Mesodermal cell (in vitro differentiated cells): Measurements from ENCODE around the gene MDN1.

Experiments used
- H3K27ac ChIP-seq: 2 replicates; pipeline ENCODE4 v1.7.0; 2013; ENCODE audit warnings: mild to moderate bottlenecking, low read depth, low read length, moderate library complexity; ENCODE audit not compliant: severe bottlenecking
- H3K36me3 ChIP-seq: 2 replicates; pipeline ENCODE4 v1.7.1; 2013; ENCODE audit warnings: mild to moderate bottlenecking, low read length, moderate library complexity; ENCODE audit not compliant: control insufficient read depth, insufficient read depth
- H3K4me1 ChIP-seq: one replicate; pipeline ENCODE4 v1.7.1; 2013; ENCODE audit warnings: mild to moderate bottlenecking, low read length; ENCODE audit not compliant: insufficient read depth, control insufficient read depth, poor library complexity, severe bottlenecking
- H3K4me3 ChIP-seq: 2 replicates; pipeline ENCODE4 v1.7.0; 2013; ENCODE audit warnings: low read length, control low read depth, mild to moderate bottlenecking; ENCODE audit not compliant: insufficient read depth, poor library complexity, severe bottlenecking; ENCODE audit errors: extremely low read depth
- H3K9me3 ChIP-seq: 2 replicates; pipeline ENCODE4 v1.7.1; 2013; ENCODE audit warnings: mild to moderate bottlenecking, low read length, moderate library complexity; ENCODE audit not compliant: control insufficient read depth
- WGBS, 2 experiments: methylation state at CpG; one replicate each; pipeline ENCODE4 v1.1.5; 2013; ENCODE audit warnings: missing lambda C conversion rate in 2 of 2; ENCODE audit not compliant: insufficient coverage in 2 of 2; 5-methylcytosine and 5-hydroxymethylcytosine counted together

The MDN1 gene

DNA sequence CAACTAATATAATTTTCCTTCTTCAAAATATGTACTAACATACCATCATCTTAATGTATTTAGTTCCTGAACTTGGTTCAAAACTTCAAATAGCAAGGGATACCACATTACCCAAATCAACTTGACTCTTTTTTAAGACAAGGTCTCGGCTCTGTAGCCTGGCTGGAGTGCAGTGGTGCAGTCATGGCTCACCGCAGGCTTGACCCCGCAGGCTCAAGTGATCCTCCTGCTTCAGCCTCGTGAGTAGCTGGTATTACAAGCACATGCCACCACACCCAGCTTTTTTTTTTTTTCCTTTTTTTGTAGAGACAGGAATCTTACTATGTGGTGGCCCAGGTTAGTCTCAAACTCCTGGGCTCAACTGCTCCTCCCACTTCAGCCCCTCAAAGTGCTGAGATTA, 125.2 kb downstream of the MDN1 start:
- peaks cover 84% of the 10 kb centered on the region for H3K36me3 ChIP-seq

DNA sequence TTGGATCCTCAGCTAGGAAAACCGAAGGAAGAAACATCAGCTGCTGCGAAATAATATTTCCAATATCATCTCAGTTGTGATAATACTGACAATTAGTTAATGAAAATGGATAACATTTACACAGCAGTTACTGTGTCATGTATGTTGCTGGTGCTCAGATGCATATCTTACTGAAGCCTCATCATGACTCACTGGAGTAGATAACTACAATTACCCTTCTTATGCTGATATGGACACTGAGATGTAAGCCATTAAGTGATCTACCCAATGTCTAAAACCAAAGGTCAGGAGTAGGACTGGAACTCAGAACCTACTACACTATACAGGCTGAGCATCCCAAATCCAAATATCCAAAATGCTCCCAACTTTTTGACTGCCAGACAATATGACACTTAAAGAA, 126.4 kb downstream of the MDN1 start:
- Histone ChIP-seq H3K4me1 (no peaks in the 10 kb centered on the region), H3K36me3 (peaks cover 89% of the 10 kb centered on the region), H3K27ac (no peak overlapping the region), H3K4me3 (no peak overlapping the region), H3K9me3 (no peaks in the 10 kb centered on the region)
- WGBS, 2 experiments: no CpG with 5 or more reads among the region's 2 CpGs

More for the DNA sequence above, 125.2 kb downstream of the MDN1 start:
- H3K4me3 ChIP-seq: no peak overlapping the region
- WGBS, 2 experiments: 87 to 100% methylated on average over 1 to 3 of the region's 4 CpGs
- H3K9me3 ChIP-seq: no peaks in the 10 kb centered on the region
- H3K27ac ChIP-seq: no peak overlapping the region
- H3K4me1 ChIP-seq: no peaks in the 10 kb centered on the region

DNA sequence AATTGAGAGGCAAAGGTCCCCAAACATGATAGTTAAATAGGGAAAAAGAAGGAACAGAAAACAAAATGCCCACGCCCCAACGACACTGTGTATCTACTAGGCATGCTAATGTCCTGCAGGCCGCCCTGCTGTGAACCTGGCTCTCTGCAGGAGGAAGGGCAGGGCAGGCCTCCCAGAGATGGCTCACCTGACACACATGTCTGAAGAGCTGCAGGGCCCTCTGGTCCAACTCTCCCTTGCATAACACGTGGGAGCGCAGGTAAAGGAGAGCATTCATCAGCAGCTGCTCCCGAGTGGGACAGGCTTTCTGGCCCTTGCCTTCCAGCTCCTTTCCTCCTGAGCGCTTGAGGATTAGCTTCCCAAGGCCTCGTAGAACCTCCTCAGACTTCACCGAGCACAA, 127.3 kb downstream of the MDN1 start:
- WGBS, 2 experiments: 87 to 89% methylated on average over 9 of the region's 9 CpGs
- H3K36me3 ChIP-seq: peaks cover 90% of the 10 kb centered on the region
- no peak overlapping the region for H3K27ac ChIP-seq
- H3K4me1 ChIP-seq: no peaks in the 10 kb centered on the region
- H3K4me3 ChIP-seq: no peak overlapping the region
- H3K9me3 ChIP-seq: no peaks in the 10 kb centered on the region

DNA sequence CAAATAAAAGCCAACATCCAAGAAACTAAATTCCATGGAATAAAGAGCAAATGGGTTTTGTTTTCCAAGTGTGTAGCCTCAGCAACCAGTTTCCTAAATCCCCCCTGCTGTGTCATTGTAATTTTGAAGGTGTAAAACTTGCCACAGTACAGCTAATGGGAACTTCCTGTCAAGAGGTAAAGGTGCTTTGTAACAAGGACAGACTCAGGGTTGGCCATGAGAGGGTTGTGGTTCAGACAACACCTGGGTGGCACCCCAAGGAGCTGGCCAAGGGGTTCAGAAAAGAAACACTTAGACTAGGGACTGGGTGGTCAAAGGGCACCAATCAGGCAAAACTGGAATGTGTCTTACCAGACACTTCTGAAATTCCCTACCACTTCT, 128.7 kb downstream of the MDN1 start:
- peaks cover 92% of the 10 kb centered on the region for H3K36me3 ChIP-seq
- no peaks in the 10 kb centered on the region for H3K9me3 ChIP-seq
- no peak overlapping the region for H3K27ac ChIP-seq
- H3K4me1 ChIP-seq: no peaks in the 10 kb centered on the region
- no peak overlapping the region for H3K4me3 ChIP-seq

DNA sequence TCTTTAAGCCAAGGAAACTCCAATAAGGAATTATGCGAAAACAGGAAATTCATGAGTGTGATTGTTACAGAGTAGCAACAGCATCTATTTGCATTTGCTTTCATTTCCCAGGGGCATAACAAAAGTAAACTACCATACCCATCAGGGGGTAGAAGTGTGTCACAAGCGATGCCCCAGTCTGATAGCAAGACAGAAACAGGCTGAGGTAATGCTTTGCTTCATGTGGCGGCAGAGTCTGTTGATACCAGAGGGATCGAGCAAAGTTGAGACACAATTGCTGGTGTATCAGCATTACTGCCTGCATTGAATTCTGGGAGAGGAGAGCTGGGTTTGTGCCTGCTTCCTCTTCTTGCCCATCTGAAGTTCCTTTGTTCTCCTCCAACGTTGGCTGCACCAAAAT, 129.9 kb downstream of the MDN1 start:
- H3K27ac ChIP-seq: no peak overlapping the region

DNA sequence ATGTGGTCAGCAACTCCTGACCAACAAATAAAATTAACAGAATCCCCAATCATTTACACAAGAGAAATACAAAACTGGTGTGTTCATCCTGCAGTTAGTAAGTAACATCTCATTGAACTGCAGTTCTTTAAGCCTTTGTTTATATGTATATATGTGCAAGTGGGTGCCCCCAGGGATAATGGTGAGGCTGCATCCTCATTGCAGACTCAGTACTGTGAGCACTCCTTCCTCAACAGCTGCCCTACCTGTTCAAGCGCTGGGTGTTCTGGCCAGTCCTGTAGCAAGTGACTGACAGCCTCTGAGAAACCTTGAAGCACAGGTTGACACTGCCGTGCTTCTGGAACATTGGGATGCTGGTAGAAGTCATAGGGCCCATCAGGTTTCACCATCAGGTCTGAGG, 131.3 kb downstream of the MDN1 start:
- no peak overlapping the region for H3K4me3 ChIP-seq
- no peaks in the 10 kb centered on the region for H3K9me3 ChIP-seq
- H3K4me1 ChIP-seq: no peaks in the 10 kb centered on the region
- WGBS, 2 experiments: 97 to 100% methylated on average over 2 of the region's 2 CpGs
- no peak overlapping the region for H3K27ac ChIP-seq
- H3K36me3 ChIP-seq: peaks cover 91% of the 10 kb centered on the region

More for the DNA sequence above, 129.9 kb downstream of the MDN1 start:
- Histone ChIP-seq H3K36me3 (peaks cover 91% of the 10 kb centered on the region), H3K4me1 (no peaks in the 10 kb centered on the region), H3K4me3 (no peak overlapping the region), H3K9me3 (no peaks in the 10 kb centered on the region)
- 54 to 57% methylated on average over 3 to 4 of the region's 5 CpGs for WGBS, 2 experiments

DNA sequence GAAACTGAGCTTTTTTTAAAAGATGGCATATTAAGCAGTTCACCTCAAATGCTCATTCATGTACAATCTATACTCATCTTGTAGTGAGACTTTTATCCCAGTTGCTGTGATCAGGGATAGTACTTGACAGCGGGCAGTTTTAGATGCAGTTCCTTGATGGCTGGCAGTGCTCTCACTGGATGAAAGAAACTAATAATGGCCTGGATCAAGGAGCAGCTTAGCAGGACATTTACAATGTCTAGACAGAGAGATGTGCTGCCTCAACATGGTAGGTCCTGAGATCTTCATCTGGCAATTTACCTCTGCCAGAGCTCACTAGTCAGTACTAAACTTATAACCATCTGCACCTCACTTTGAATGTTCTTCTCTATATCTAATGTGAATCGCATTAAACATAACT, 134.3 kb downstream of the MDN1 start:
- 86 to 100% methylated on average over 1 of the region's 2 CpGs for WGBS, 2 experiments
- H3K9me3 ChIP-seq: no peaks in the 10 kb centered on the region
- no peaks in the 10 kb centered on the region for H3K4me1 ChIP-seq
- peaks cover 94% of the 10 kb centered on the region for H3K36me3 ChIP-seq
- H3K4me3 ChIP-seq: no peak overlapping the region
- H3K27ac ChIP-seq: no peak overlapping the region

DNA sequence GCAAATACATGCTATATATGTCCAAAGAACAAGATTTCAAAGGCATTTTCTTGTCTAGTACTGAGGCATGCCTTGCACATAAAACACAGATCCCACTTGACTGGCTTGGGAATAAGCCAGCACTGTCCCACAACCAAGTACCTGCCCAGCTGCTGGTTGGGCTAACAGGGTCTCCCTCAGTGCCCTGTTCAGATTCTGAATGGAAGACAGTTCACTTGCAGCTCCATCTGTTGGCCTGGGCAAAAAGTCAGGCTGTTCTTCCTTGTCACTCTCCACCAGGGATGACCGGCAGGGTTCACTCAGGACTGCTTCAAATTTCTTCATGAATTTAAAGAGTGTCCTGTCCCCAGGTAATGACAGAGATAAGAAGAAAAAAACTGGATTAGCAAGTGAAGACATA, 136.6 kb downstream of the MDN1 start:
- peaks cover 93% of the 10 kb centered on the region for H3K36me3 ChIP-seq

DNA sequence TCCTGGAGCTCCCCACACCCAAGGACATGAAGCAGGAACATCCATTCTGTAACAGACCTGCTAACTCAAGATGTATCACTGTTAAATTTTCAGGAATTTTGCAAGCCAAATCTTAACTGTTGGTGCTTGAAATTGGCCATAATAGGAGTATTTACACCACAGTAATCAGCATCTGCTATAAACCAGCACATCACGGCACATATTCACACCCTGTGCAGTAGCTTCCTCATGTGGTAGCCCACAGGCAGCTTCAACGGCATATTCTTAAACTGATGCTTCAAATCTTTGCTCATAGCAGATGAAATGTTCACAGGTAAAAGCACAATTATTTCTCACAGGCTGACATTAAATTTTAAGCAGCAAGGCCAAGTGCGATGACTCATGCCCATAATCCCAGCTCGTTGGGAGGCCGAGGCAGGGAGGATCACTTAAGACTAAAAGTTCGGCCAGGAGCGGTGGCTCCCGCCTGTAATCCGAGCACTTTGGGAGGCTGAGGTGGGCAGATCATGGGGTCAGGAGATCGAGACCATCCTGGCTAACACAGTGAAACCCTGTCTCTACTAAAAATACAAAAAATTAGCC, 137.5 kb downstream of the MDN1 start:
- Histone ChIP-seq H3K4me1 (no peaks in the 10 kb centered on the region), H3K9me3 (no peaks in the 10 kb centered on the region), H3K27ac (no peak overlapping the region), H3K36me3 (peaks cover 90% of the 10 kb centered on the region), H3K4me3 (no peak overlapping the region)
- 96 to 97% methylated on average over 6 to 8 of the region's 10 CpGs for WGBS, 2 experiments

More for the DNA sequence above, 136.6 kb downstream of the MDN1 start:
- H3K4me1 ChIP-seq: no peaks in the 10 kb centered on the region
- no peak overlapping the region for H3K4me3 ChIP-seq
- WGBS, 2 experiments: no CpG with 5 or more reads among the region's 1 CpG
- H3K27ac ChIP-seq: no peak overlapping the region
- H3K9me3 ChIP-seq: no peaks in the 10 kb centered on the region

DNA sequence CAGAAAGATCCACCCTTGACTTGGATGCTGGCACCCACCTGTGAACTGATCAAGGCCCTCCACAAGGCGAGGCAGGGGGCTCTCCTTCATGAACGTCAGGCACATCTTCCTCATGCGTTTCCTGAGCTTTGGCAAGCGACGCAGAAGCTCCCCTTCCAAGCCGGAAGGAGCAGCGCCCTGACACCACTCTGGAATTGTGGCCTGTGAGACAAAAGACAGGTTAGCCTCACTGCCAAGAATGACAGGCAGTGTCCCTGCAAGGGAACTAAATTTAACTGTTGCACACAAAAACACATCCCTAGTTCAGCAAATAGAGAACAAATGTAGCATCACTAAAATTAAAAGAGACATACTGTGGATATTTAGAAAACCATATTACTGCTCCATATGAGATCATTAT, 139.0 kb downstream of the MDN1 start:
- WGBS, 2 experiments: 80 to 94% methylated on average over 7 of the region's 7 CpGs
- H3K9me3 ChIP-seq: no peaks in the 10 kb centered on the region
- H3K4me3 ChIP-seq: no peak overlapping the region
- H3K36me3 ChIP-seq: peaks cover 91% of the 10 kb centered on the region
- no peak overlapping the region for H3K27ac ChIP-seq
- no peaks in the 10 kb centered on the region for H3K4me1 ChIP-seq

DNA sequence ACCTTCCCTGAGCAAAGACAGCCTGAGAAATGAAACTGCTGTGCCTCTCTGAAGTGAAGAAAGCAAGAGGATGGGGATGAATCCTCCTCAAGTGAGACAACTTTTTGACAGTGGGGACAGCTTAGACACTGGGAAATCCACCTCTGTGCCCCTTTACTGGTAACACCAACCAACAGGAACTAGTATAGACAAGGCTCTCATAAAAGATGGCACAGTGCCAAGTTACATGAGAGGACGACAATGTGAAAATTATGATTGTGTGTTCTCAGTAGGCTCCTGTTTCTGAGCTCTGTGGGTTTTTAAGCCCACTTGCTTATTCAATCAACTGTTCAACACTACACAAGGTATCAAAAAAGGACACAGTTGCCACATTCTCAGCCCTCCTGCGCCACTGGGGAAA, 139.4 kb downstream of the MDN1 start:
- Histone ChIP-seq H3K4me1 (no peaks in the 10 kb centered on the region), H3K27ac (no peak overlapping the region), H3K9me3 (no peaks in the 10 kb centered on the region), H3K4me3 (no peak overlapping the region), H3K36me3 (peaks cover 91% of the 10 kb centered on the region)
- WGBS, 2 experiments: 82 to 85% methylated on average over 1 of the region's 2 CpGs
